PC-3 (cell line): ENCODE measurements around the gene P2RY8. TPM values are rescaled to one million over a fixed set of nuclear protein-coding genes. Genes with fewer than 3 reads are reported as not detected.
A peak's percentile ranks its signal among the peaks of the same experiment; 100 is the strongest.

Source experiments
- ATAC-seq: fragments of 200-7000 bp; cut with Tn5 transposase; 2 replicates; pipeline ENCODE4 v1.9.1; 2020; ENCODE audit warnings: mild to moderate bottlenecking, moderate library complexity
- BruUV-seq: library from RNA; stranded (reverse); fragments of 400-500 nt; replicated peaks from 2 replicates; lab custom pipeline; 2021; lab: Mats Ljungman, UMichigan
- CTCF ChIA-PET: fragments of 300-600 bp; sonication (Branson Sonifier 250); formaldehyde crosslinking; loops from one replicate; lab custom pipeline; 2022; ENCODE audit warnings: antibody characterized with exemption; lab: Charles Lee
- POLR2A ChIA-PET: fragments of 300-600 bp; sonication (Branson Sonifier 250); formaldehyde crosslinking; loops from one replicate; lab custom pipeline; 2022; ENCODE audit warnings: antibody characterized with exemption; ENCODE audit not compliant: unreplicated experiment; lab: Charles Lee
- DNase-seq: peaks from one replicate; pipeline ENCODE4 v3.0.0-alpha.2; 2015
- H2AFZ ChIP-seq: fragments of 300-600 bp; sonication (generic); 2 replicates; pipeline ENCODE4 v1.6.0; 2016; ENCODE audit warnings: antibody characterized with exemption, low read length
- H3F3A ChIP-seq: fragments of 300-600 bp; sonication (generic); one replicate; pipeline ENCODE4 v1.6.0; 2017; ENCODE audit warnings: antibody characterized with exemption, low read length, control low read depth, mild to moderate bottlenecking; ENCODE audit not compliant: unreplicated experiment
- H3K27ac ChIP-seq: fragments of 300-600 bp; sonication (generic); 2 replicates; pipeline ENCODE4 v1.5.1; 2016; ENCODE audit warnings: mild to moderate bottlenecking, low read length
- H3K27me3 ChIP-seq: fragments of 300-600 bp; sonication (generic); 2 replicates; pipeline ENCODE4 v1.6.1; 2016; ENCODE audit warnings: low read length, mixed read lengths
- H3K36me3 ChIP-seq: fragments of 300-600 bp; sonication (generic); 2 replicates; pipeline ENCODE4 v1.6.1; 2016; ENCODE audit warnings: low read depth, mixed run types, low read length, mixed read lengths
- H3K4me1 ChIP-seq: fragments of 300-600 bp; sonication (generic); 2 replicates; pipeline ENCODE4 v1.5.1; 2016; ENCODE audit warnings: low read length; ENCODE audit not compliant: insufficient read depth
- H3K4me2 ChIP-seq: fragments of 300-600 bp; sonication (generic); 2 replicates; pipeline ENCODE4 v1.6.0; 2016; ENCODE audit warnings: low read length
- H3K4me3 ChIP-seq: fragments of 300-600 bp; sonication (generic); 2 replicates; pipeline ENCODE4 v1.5.1; 2016; ENCODE audit warnings: mild to moderate bottlenecking, low read length, mixed read lengths
- H3K79me2 ChIP-seq: fragments of 300-600 bp; sonication (generic); 2 replicates; pipeline ENCODE4 v1.6.1; 2017; ENCODE audit warnings: low read length, mixed read lengths
- H3K9ac ChIP-seq: fragments of 300-600 bp; sonication (generic); 2 replicates; pipeline ENCODE4 v1.6.0; 2016; ENCODE audit warnings: mild to moderate bottlenecking, low read length
- H3K9me2 ChIP-seq: fragments of 300-600 bp; sonication (generic); replicated peaks from 2 replicates; pipeline ENCODE4 v1.6.1; 2016; ENCODE audit warnings: mixed run types, low read length, mixed read lengths
- H3K9me3 ChIP-seq: fragments of 300-600 bp; sonication (generic); 2 replicates; pipeline ENCODE4 v1.6.1; 2016; ENCODE audit warnings: low read length, mixed read lengths
- H4K20me1 ChIP-seq: fragments of 300-600 bp; sonication (generic); 2 replicates; pipeline ENCODE4 v1.6.1; 2016; ENCODE audit warnings: low read length, mixed read lengths
- EZH2 ChIP-seq: fragments of 300-600 bp; sonication (generic); IDR thresholded peaks from one replicate; pipeline ENCODE4 v1.6.1; 2017; ENCODE audit warnings: antibody characterized with exemption, mild to moderate bottlenecking, low read length; ENCODE audit not compliant: unreplicated experiment
- EZH2phosphoT487 ChIP-seq: fragments of 300-600 bp; sonication (generic); IDR thresholded peaks from 2 replicates; pipeline ENCODE4 v1.6.1; 2018; ENCODE audit warnings: mild to moderate bottlenecking, antibody characterized with exemption, low read length, borderline replicate concordance
- intact Hi-C: fragments of 100-400 bp; cut with micrococcal nuclease; formaldehyde crosslinking; loops from 2 replicates; pipeline ENCODE4 v1.9.0; 2023
- total RNA-seq: library from RNA; depleted of rRNA; stranded (reverse); fragments of >200 nt; gene quantifications from 2 replicates; pipeline ENCODE4 v1.2.3, GENCODE V29; 2014
- TF ChIP-seq, protein P1 (sequence below): fragments of 300-600 bp; sonication (generic); conservative IDR thresholded peaks from 2 replicates; pipeline ENCODE4 v1.5.1; 2017; ENCODE audit warnings: antibody characterized with exemption, low read depth, mild to moderate bottlenecking, low read length

Gene P2RY8
- total RNA-seq, 1 experiment from 2014 or later: not detected

DNA sequence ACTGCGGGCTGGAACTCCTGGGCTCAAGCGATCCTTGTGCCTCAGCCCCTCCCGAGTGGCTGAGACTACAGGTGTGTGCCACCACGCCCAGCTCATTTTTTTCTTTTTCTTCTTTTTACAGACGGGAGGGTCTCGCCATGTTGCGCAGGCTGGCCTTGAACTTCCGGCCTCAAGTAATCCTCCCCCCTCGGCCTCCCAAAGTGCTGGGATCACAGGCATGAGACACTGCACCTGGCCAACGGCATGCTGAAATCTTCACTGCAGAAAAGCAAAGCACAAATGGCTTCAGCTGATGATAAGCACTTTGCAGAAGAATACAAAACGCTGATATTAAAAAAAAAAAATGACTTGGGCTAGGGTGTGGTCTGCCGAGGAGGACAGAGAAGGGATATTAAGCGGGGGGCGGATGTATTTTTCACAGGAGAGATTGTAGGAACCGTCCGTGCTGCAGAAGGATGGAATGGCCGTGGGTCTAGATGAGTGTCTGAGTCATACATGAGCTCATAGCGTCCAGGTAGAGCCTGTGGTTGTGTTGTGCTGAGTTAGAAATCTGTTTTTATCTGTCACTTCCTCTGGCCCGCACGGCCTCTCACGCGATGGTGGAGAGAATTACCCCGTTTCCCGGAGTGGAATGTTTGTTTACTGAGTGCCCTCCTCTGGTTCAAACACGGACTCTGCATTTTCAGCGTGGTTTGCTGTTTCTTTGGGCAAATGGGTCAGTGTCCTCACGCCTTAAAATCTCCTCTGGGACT is 45.9 kb upstream of the P2RY8 start:
- Histone ChIP-seq H3F3A (no peaks in the 10 kb centered on the region), H3K79me2 (no peaks in the 10 kb centered on the region), H3K27me3 (no peaks in the 10 kb centered on the region), H3K9me2 (no peaks in the 10 kb centered on the region), H3K27ac (peak overlapping the region; percentile 57), H3K9ac (peak overlapping the region; percentile 38), H4K20me1 (no peaks in the 10 kb centered on the region), H2AFZ (peak overlapping the region; percentile 48), H3K36me3 (no peaks in the 10 kb centered on the region), H3K4me1 (peaks cover 5% of the 10 kb centered on the region; the same call in 1 of the 2 replicates), H3K4me3 (no peak overlapping the region; the same call in 1 of the 2 replicates), H3K9me3 (no peaks in the 10 kb centered on the region), H3K4me2 (peak overlapping the region; percentile 43)
- intact Hi-C loops: loop anchor here (5.0 kb wide), 1 partner anchor 336 kb away; no protein-coding TSS in a partner anchor
- no TSS peak for BruUV-seq
- ChIA-PET POLR2A (no interaction called here), CTCF (no interaction called here)
- TF ChIP-seq EZH2phosphoT487 (no peak), EZH2 (no peak)
- ATAC-seq (peak; percentile 79), DNase-seq (peak; percentile 70)

DNA sequence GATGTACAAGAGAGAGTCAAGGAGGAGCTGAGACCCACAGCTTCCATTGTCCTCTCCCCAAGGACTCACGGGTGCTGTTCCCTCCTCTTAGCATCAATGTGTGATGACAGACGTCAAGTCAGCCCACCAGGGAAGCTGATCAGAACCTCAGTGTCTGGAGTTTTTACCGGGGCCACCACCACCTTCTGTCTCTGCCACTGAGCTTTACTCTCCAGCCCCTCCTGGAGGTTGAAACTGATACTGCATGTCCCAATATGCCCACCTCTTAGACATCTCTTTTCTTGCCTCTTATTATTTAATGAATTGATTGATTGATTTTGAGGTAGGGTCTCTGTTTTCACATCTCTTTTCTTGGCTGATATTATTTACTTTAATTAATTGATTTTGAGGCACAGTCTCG is 44.1 kb upstream of the P2RY8 start:
- no peaks in the 10 kb centered on the region for H3K9me3 ChIP-seq
- DNase-seq: peak; percentile 71
- no peaks in the 10 kb centered on the region for H3K27me3 ChIP-seq
- H2AFZ ChIP-seq: peak overlapping the region; percentile 45; the same call in 1 of the 2 replicates
- no peaks in the 10 kb centered on the region for H3K9me2 ChIP-seq
- no peaks in the 10 kb centered on the region for H3K79me2 ChIP-seq
- H3K9ac ChIP-seq: no peak overlapping the region
- H3K4me3 ChIP-seq: no peak overlapping the region
- peaks cover 5% of the 10 kb centered on the region; the same call in 1 of the 2 replicates for H3K4me1 ChIP-seq
- intact Hi-C loops: loop anchor here (2.0 to 5.0 kb wide), 2 partner anchors 126 to 334 kb away; no protein-coding TSS in a partner anchor
- no peaks in the 10 kb centered on the region for H4K20me1 ChIP-seq
- H3K4me2 ChIP-seq: no peak overlapping the region
- no peak overlapping the region for H3K27ac ChIP-seq
- peak; percentile 58 for ATAC-seq
- no peaks in the 10 kb centered on the region for H3K36me3 ChIP-seq
- POLR2A ChIA-PET: no interaction called here
- BruUV-seq: no TSS peak
- no peaks in the 10 kb centered on the region for H3F3A ChIP-seq
- CTCF ChIA-PET: no interaction called here
- no peak for TF ChIP-seq EZH2phosphoT487
- TF ChIP-seq, protein P1, sequence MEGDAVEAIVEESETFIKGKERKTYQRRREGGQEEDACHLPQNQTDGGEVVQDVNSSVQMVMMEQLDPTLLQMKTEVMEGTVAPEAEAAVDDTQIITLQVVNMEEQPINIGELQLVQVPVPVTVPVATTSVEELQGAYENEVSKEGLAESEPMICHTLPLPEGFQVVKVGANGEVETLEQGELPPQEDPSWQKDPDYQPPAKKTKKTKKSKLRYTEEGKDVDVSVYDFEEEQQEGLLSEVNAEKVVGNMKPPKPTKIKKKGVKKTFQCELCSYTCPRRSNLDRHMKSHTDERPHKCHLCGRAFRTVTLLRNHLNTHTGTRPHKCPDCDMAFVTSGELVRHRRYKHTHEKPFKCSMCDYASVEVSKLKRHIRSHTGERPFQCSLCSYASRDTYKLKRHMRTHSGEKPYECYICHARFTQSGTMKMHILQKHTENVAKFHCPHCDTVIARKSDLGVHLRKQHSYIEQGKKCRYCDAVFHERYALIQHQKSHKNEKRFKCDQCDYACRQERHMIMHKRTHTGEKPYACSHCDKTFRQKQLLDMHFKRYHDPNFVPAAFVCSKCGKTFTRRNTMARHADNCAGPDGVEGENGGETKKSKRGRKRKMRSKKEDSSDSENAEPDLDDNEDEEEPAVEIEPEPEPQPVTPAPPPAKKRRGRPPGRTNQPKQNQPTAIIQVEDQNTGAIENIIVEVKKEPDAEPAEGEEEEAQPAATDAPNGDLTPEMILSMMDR: peak; percentile 61
- TF ChIP-seq EZH2: no peak

DNA sequence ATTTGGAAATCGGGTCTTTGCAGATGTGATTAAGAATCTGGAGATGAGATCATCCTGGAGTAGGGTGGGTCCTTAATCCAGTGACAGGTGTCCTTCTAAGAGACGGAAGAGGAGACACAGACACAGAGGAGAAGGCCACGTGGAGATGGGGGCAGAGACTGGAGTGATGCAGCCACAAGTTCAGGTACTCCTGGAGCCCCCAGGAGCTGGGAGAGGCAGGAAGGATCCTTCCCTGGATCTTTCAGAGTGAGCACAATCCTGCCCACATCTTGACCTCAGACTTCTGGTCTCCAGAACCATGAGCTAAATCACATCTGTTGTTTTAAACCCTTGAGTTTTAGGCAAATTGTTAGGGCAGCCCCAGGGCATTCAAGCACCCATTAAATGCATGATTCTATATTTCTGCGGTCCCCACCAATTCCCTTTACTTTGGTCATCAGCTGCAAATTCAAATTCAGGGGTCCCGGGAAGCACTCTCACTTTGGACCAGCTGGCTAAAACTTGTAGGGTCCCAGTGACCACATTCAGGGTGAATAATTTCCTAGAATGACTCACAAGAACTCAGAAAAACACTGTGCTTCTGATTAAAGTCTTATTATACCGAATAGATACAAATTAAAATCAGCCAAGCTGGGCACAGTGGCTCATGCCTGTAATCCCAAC is 41.7 kb upstream of the P2RY8 start:
- no peaks in the 10 kb centered on the region for H3K36me3 ChIP-seq
- H3F3A ChIP-seq: no peaks in the 10 kb centered on the region
- no peaks in the 10 kb centered on the region for H3K27me3 ChIP-seq
- no peak overlapping the region for H3K27ac ChIP-seq
- no peak for DNase-seq
- no peaks in the 10 kb centered on the region for H3K9me3 ChIP-seq
- H3K79me2 ChIP-seq: no peaks in the 10 kb centered on the region
- peaks cover 5% of the 10 kb centered on the region; the same call in 1 of the 2 replicates for H3K4me1 ChIP-seq
- no peak for ATAC-seq
- BruUV-seq: no TSS peak
- H3K4me2 ChIP-seq: no peak overlapping the region
- no peak for TF ChIP-seq EZH2
- TF ChIP-seq, protein P1: no peak
- no peak for TF ChIP-seq EZH2phosphoT487
- H4K20me1 ChIP-seq: no peaks in the 10 kb centered on the region
- intact Hi-C loops: no loop called here
- ChIA-PET POLR2A (no interaction called here), CTCF (no interaction called here)
- H3K9ac ChIP-seq: no peak overlapping the region
- H3K9me2 ChIP-seq: no peaks in the 10 kb centered on the region
- H2AFZ ChIP-seq: no peak overlapping the region
- H3K4me3 ChIP-seq: no peak overlapping the region
